Thyroid gland (tissue), 4 donors: ENCODE results near the gene ARFGAP2. TPM values are rescaled to one million over a fixed set of nuclear protein-coding genes. Genes with fewer than 3 reads are reported as not detected.

Source experiments
- DNase-seq, 2 donors: peaks; one replicate each; pipeline ENCODE4 v3.0.0-alpha.2; 2019
- H3K27ac ChIP-seq, 3 donors: fragments of 200-600 bp; sonication (generic); 1 replicate in 2 of 3; 2 replicates in 1 of 3; pipeline ENCODE4 v1.5.1; 2016 to 2019; ENCODE audit warnings: mild to moderate bottlenecking in 1 of 3, moderate library complexity in 1 of 3
- H3K27me3 ChIP-seq: fragments of 200-600 bp; sonication (generic); one replicate; pipeline ENCODE4 v1.5.1; 2019
- H3K36me3 ChIP-seq, 2 donors: fragments of 200-600 bp; sonication (generic); one replicate each; pipeline ENCODE4 v1.5.1; 2016 to 2019
- H3K4me1 ChIP-seq, 2 donors: fragments of 200-600 bp; sonication (generic); one replicate each; pipeline ENCODE4 v1.5.1; 2017 to 2019
- H3K4me3 ChIP-seq, 3 donors: fragments of 200-600 bp; sonication (generic); replicated peaks in 1 of 3; 1 replicate in 2 of 3; 2 replicates in 1 of 3; pipeline ENCODE4 v1.5.1; 2016; ENCODE audit warnings: mild to moderate bottlenecking in 1 of 3
- H3K9me3 ChIP-seq: fragments of 200-600 bp; sonication (generic); one replicate; pipeline ENCODE4 v1.5.1; 2017
- CTCF ChIP-seq, 6 experiments: fragments of 200-600 bp in 3 of 6; fragments of 450-650 bp in 3 of 6; sonication (generic) in 3 of 6; IDR thresholded peaks; one replicate each; pipeline ENCODE4 v1.5.1; 2016 to 2019; ENCODE audit warnings: antibody characterized with exemption in 6 of 6, mild to moderate bottlenecking in 2 of 6, inconsistent platforms in 1 of 6, moderate library complexity in 1 of 6
- POLR2A ChIP-seq, 2 donors: fragments of 450-650 bp; IDR thresholded peaks; one replicate each; pipeline ENCODE4 v1.6.1; 2017; ENCODE audit warnings: antibody characterized with exemption in 2 of 2, mild to moderate bottlenecking in 2 of 2, moderate library complexity in 1 of 2
- WGBS, 2 donors: methylation state at CpG; one replicate each; pipeline ENCODE4 v1.1.5; 2017; 5-methylcytosine and 5-hydroxymethylcytosine counted together
- intact Hi-C: fragments of 100-400 bp; cut with DNase I; formaldehyde crosslinking; loops from one replicate; pipeline ENCODE4 v1.15.1; 2023
- total RNA-seq, 4 donors: library from RNA; depleted of rRNA; stranded (reverse); fragments of >200 nt; gene quantifications; one replicate each; pipeline ENCODE4 v1.2.3, GENCODE V29; 2016

ARFGAP2 gene
- total RNA-seq, 4 donors from 2014 or later = 145 to 194 (median 160) TPM

GRCh38 chr11:47181271-47181670 is 4.6 kb upstream of the ARFGAP2 start:
- H3K4me3 ChIP-seq = no peak overlapping the region
- peaks cover 0 to 14% of the 10 kb centered on the region in 2 donors for H3K36me3 ChIP-seq
- intact Hi-C loops = loop anchor here (5.0 kb wide), 2 partner anchors 66 to 81 kb away; partner anchors contain the start of gene ACP2
- WGBS, 2 donors = 93 to 94% methylated on average over 1 to 6 of the region's 6 CpGs
- H3K9me3 ChIP-seq = no peaks in the 10 kb centered on the region
- DNase-seq = no peak
- TF ChIP-seq CTCF (IDR thresholded peaks at IDR 0.05) (no peak), POLR2A (IDR thresholded peaks at IDR 0.05) (no peak)
- peaks cover 23 to 24% of the 10 kb centered on the region in 2 donors for H3K4me1 ChIP-seq
- H3K27ac ChIP-seq = no peak overlapping the region
- H3K27me3 ChIP-seq = no peaks in the 10 kb centered on the region

GRCh38 chr11:47180006-47180787 is 3.5 kb upstream of the ARFGAP2 start:
- H3K27me3 ChIP-seq = no peaks in the 10 kb centered on the region
- no peak overlapping the region for H3K27ac ChIP-seq
- no peak for DNase-seq
- H3K4me1 ChIP-seq = peaks cover 26 to 29% of the 10 kb centered on the region in 2 donors
- H3K9me3 ChIP-seq = no peaks in the 10 kb centered on the region
- intact Hi-C loops = loop anchor here (5.0 kb wide), 2 partner anchors 67 to 82 kb away; partner anchors contain the start of gene ACP2
- no peak for TF ChIP-seq POLR2A (IDR thresholded peaks at IDR 0.05)
- no peak for TF ChIP-seq CTCF (IDR thresholded peaks at IDR 0.05)
- no peak overlapping the region for H3K4me3 ChIP-seq
- 95 to 97% methylated on average over 26 to 35 of the region's 35 CpGs for WGBS, 2 donors
- peaks cover under 1 to 14% of the 10 kb centered on the region in 2 donors for H3K36me3 ChIP-seq

- H3K4me3 ChIP-seq = no peak overlapping the region
- TF ChIP-seq CTCF (IDR thresholded peaks at IDR 0.05) = peak in 4 of 6 experiments; percentile 6 to 38 (median 21)
- no peak for TF ChIP-seq POLR2A (IDR thresholded peaks at IDR 0.05)
- peaks cover 20 to 28% of the 10 kb centered on the region in 2 donors for H3K4me1 ChIP-seq
- no peaks in the 10 kb centered on the region for H3K9me3 ChIP-seq
- intact Hi-C loops = loop anchor here (5.0 kb wide), 2 partner anchors 33 to 178 kb away; partner anchors contain the start of gene DDB2
- H3K27ac ChIP-seq = no peak overlapping the region
- WGBS, 2 donors = 96 to 97% methylated on average over 1 of the region's 1 CpG
- peak in 1 of 2 donors; percentile 24 for DNase-seq
- peaks cover 7 to 19% of the 10 kb centered on the region in 2 donors for H3K36me3 ChIP-seq
- no peaks in the 10 kb centered on the region for H3K27me3 ChIP-seq
These were observed 2.9 kb upstream of the ARFGAP2 start for GRCh38 chr11:47179655-47179991.

- Histone ChIP-seq H3K27me3 (no peaks in the 10 kb centered on the region), H3K4me3 (no peak overlapping the region), H3K27ac (no peak overlapping the region), H3K9me3 (no peaks in the 10 kb centered on the region), H3K36me3 (peaks cover 7 to 20% of the 10 kb centered on the region in 2 donors), H3K4me1 (peaks cover 20 to 25% of the 10 kb centered on the region in 2 donors)
- TF ChIP-seq POLR2A (IDR thresholded peaks at IDR 0.05) (no peak), CTCF (IDR thresholded peaks at IDR 0.05) (no peak)
- no peak for DNase-seq
- 92 to 94% methylated on average over 14 to 23 of the region's 23 CpGs for WGBS, 2 donors
- intact Hi-C loops = loop anchor here (5.0 kb wide), 2 partner anchors 33 to 178 kb away; partner anchors contain the start of gene DDB2
These were observed 2.3 kb upstream of the ARFGAP2 start for GRCh38 chr11:47178737-47179654.
